ENCODE measurements around the gene BPIFB1. TPM values are rescaled to one million over a fixed set of nuclear protein-coding genes. Genes with fewer than 3 reads are reported as not detected.

BPIFB1 gene
- total and polyA plus RNA-seq, 4 donors: 0.05 to 0.13 TPM; not detected in 2

DNA sequence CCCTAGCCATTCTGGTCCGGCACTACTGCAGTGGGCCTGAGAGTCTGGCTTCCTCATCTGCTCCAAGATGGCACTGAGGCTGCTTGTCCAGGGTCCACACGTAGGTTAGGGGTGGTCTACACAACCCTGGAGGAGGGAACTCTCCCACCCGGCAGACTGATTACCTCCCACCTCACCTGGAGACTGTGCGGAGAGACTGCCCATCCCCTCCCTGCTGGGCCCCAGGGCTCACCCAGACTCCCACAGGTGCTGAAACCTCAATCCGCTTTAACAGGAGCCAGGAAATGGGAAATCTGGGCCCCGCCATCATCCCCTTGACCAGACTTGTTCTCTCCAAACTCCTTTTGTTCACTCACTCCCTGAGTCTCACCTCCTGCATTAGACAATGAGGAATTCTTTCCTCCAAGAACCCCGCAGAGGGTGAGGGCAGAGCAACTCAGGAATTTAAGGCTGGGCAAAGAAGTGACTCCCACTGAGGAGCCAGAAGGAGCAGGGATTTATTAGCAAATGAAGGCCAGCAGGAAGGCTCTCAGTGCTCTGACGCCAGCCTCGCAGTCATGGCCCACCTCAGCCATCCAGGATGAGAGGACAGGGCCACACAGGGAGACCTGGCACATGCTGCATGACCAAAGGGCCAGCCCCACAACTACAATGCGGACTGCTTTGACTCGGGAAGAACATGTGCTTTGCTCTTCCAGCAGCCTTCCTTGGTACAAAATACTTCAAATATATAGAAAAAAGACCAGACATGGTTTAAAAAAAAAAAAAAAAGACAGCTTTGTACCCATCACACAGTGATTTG, 65.3 kb downstream of the BPIFB1 start:
- Histone ChIP-seq H3K9me3 (ENCODE audit: control insufficient read depth, low read length) (no peaks in the 10 kb centered on the region), H3K4me3 (ENCODE audit: low read length in 2 of 2) (no peak overlapping the region), H3K4me1 (ENCODE audit: control insufficient read depth in 1 of 2, insufficient read depth in 2 of 2, low read length in 2 of 2) (no peaks in the 10 kb centered on the region), H3K27me3 (ENCODE audit: control insufficient read depth in 1 of 2, insufficient read depth in 2 of 2, low read length in 1 of 2) (no peaks in the 10 kb centered on the region), H3K27ac (ENCODE audit: low read depth in 1 of 2, low read length in 2 of 2) (no peak overlapping the region), H3K36me3 (ENCODE audit: control insufficient read depth in 1 of 2, insufficient read depth in 2 of 2, low read length in 1 of 2) (peaks cover 0 to under 1% of the 10 kb centered on the region in 2 donors)
- 87 to 89% methylated on average over 11 of the region's 11 CpGs for WGBS, 2 donors
- peak; percentile 28 to 64 for DNase-seq
- intact Hi-C loops (cut with DNase I): no loop called here
- no peak for ATAC-seq (ENCODE audit: low FRiP score)

DNA sequence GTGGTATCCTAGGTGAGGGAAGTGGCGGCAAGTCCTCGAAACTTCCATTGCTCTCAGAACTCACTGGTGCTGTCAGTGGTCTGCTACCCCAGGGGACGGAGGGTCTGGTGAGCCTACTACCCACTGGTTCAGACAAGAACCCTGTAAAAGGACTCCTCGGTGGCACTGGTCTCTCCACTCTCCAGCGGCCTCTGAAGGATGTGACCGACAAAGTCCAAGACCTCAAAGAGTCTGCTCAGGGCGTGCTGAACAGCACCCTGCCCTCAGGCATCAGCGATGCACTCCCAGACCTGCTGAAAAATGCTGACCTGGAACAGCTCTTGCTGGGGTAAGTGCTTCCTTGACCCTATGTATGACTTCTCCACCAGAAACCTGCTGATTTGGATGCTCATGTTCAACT, 66.5 kb downstream of the BPIFB1 start:
- Histone ChIP-seq H3K36me3 (ENCODE audit: control insufficient read depth in 1 of 2, insufficient read depth in 2 of 2, low read length in 1 of 2) (peaks cover 0 to 3% of the 10 kb centered on the region in 2 donors), H3K4me1 (ENCODE audit: control insufficient read depth in 1 of 2, insufficient read depth in 2 of 2, low read length in 2 of 2) (no peaks in the 10 kb centered on the region), H3K27me3 (ENCODE audit: control insufficient read depth in 1 of 2, insufficient read depth in 2 of 2, low read length in 1 of 2) (no peaks in the 10 kb centered on the region), H3K4me3 (ENCODE audit: low read length in 2 of 2) (no peak overlapping the region), H3K9me3 (ENCODE audit: control insufficient read depth, low read length) (no peaks in the 10 kb centered on the region), H3K27ac (ENCODE audit: low read depth in 1 of 2, low read length in 2 of 2) (no peak overlapping the region)
- intact Hi-C loops (cut with DNase I): no loop called here
- 95 to 96% methylated on average over 8 of the region's 8 CpGs for WGBS, 2 donors
- DNase-seq (peak in 1 of 2 donors; percentile 34), ATAC-seq (ENCODE audit: low FRiP score) (no peak)

DNA sequence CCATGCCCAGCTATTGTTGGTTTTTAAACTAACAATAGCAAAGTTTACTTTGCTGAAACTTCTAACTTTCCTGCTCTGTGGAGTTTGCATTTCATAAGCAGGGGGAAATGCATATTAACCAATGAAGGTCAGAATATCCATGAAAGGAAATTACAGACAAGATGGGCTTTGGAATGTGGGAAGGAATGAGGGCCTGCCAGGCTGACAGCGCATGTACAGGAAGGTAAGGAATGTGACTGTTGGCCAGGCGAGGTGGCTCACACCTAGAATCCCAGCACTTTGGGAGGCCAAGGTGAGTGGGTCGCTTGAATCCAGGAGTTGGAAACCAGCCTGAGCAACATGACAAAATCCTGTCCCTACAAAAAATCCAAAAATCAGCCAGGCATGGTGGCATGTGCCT, 68.7 kb downstream of the BPIFB1 start:
- ATAC-seq (ENCODE audit: low FRiP score) (no peak), DNase-seq (peak in 1 of 2 donors; percentile 12)
- H3K9me3 ChIP-seq (ENCODE audit: control insufficient read depth, low read length): no peaks in the 10 kb centered on the region
- H3K36me3 ChIP-seq (ENCODE audit: control insufficient read depth in 1 of 2, insufficient read depth in 2 of 2, low read length in 1 of 2): peaks cover 0 to 4% of the 10 kb centered on the region in 2 donors
- WGBS, 2 donors: 70 to 85% methylated on average over 3 of the region's 3 CpGs
- H3K27ac ChIP-seq (ENCODE audit: low read depth in 1 of 2, low read length in 2 of 2): no peak overlapping the region
- intact Hi-C loops (cut with DNase I): no loop called here
- no peaks in the 10 kb centered on the region for H3K27me3 ChIP-seq (ENCODE audit: control insufficient read depth in 1 of 2, insufficient read depth in 2 of 2, low read length in 1 of 2)
- H3K4me1 ChIP-seq (ENCODE audit: control insufficient read depth in 1 of 2, insufficient read depth in 2 of 2, low read length in 2 of 2): no peaks in the 10 kb centered on the region
- H3K4me3 ChIP-seq (ENCODE audit: low read length in 2 of 2): no peak overlapping the region

DNA sequence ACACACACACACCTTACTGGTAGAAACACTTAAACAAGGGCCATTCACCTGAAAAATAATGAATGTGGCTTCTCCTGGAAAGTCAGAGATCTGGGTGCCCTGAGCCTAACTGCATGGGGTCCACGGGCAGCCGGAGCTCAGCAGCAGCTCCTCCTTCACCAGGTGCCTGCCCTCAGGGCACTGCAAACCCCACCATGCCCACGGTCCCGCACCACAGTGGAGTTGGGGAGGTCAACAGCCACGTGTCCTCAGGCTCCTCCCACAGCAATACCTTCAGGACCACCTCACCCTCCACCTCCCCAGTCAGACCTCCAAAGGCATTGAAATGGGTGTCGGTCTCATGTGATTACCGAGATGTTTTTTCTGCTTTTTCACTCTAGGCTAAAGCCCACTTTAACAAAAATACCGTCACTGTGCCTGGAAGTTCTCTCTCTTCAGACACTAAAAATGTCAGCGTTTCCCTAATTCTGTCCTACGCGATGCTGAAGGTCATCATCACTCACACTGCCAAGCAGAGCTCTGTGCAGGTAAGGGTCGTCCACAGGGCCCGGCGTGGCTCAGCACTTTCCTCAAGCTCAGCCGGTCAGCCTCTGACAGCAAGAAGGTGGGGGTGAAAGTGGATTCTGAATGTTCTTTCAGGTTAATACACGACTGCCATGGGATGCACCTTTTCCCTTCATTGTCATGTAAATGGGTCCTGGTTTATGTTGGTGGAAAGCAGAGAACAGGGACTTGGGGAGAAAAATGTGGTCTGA, 69.4 kb downstream of the BPIFB1 start:
- DNase-seq (peak in 1 of 2 donors; percentile 61), ATAC-seq (ENCODE audit: low FRiP score) (no peak)
- WGBS, 2 donors: 77 to 81% methylated on average over 16 of the region's 16 CpGs
- Histone ChIP-seq H3K36me3 (ENCODE audit: control insufficient read depth in 1 of 2, insufficient read depth in 2 of 2, low read length in 1 of 2) (peaks cover 3 to 4% of the 10 kb centered on the region in 2 donors), H3K4me3 (ENCODE audit: low read length in 2 of 2) (no peak overlapping the region), H3K27ac (ENCODE audit: low read depth in 1 of 2, low read length in 2 of 2) (no peak overlapping the region), H3K9me3 (ENCODE audit: control insufficient read depth, low read length) (no peaks in the 10 kb centered on the region), H3K4me1 (ENCODE audit: control insufficient read depth in 1 of 2, insufficient read depth in 2 of 2, low read length in 2 of 2) (no peaks in the 10 kb centered on the region), H3K27me3 (ENCODE audit: control insufficient read depth in 1 of 2, insufficient read depth in 2 of 2, low read length in 1 of 2) (no peaks in the 10 kb centered on the region)
- intact Hi-C loops (cut with DNase I): no loop called here

DNA sequence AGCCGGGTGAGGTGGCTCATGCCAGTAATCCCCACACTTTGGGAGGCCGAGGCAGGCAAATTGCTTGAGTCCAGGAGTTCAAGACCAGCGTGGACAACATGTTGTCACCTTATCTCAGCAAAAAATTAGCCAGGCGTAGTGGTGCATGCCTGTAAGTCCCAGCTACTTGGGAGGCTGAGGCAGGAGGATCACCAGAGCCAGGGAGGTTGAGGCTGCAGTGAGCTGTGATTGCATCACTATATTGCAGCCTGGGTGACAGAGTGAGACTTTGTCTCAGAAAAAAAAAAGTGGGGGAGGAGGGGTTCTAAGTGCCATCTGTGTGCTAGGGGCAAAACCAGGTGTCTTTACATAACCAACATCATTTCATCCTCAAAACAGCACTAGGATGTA, 70.0 kb downstream of the BPIFB1 start:
- intact Hi-C loops (cut with DNase I): no loop called here
- ATAC-seq (ENCODE audit: low FRiP score) (no peak), DNase-seq (peak in 1 of 2 donors; percentile 50)
- H3K27ac ChIP-seq (ENCODE audit: low read depth in 1 of 2, low read length in 2 of 2): no peak overlapping the region
- no peaks in the 10 kb centered on the region for H3K9me3 ChIP-seq (ENCODE audit: control insufficient read depth, low read length)
- no peaks in the 10 kb centered on the region for H3K27me3 ChIP-seq (ENCODE audit: control insufficient read depth in 1 of 2, insufficient read depth in 2 of 2, low read length in 1 of 2)
- no peaks in the 10 kb centered on the region for H3K4me1 ChIP-seq (ENCODE audit: control insufficient read depth in 1 of 2, insufficient read depth in 2 of 2, low read length in 2 of 2)
- WGBS, 2 donors: 88% methylated on average over 4 of the region's 4 CpGs
- no peak overlapping the region for H3K4me3 ChIP-seq (ENCODE audit: low read length in 2 of 2)
- peaks cover 3 to 4% of the 10 kb centered on the region in 2 donors for H3K36me3 ChIP-seq (ENCODE audit: control insufficient read depth in 1 of 2, insufficient read depth in 2 of 2, low read length in 1 of 2)

Other genes starting within 250 kb of the BPIFB1 start
- gene BPIFB3, start 229.3 kb upstream of the BPIFB1 start, total RNA-seq: not detected
- not detected for gene BPIFB3, start 229.3 kb upstream of the BPIFB1 start, polyA plus RNA-seq
- not detected for gene BPIFB4, start 203.6 kb upstream of the BPIFB1 start, total RNA-seq
- not detected for gene BPIFB4, start 203.6 kb upstream of the BPIFB1 start, polyA plus RNA-seq
- gene BPIFA2, start 115.1 kb upstream of the BPIFB1 start, total RNA-seq: not detected
- not detected for gene BPIFA2, start 115.1 kb upstream of the BPIFB1 start, polyA plus RNA-seq
- not detected for gene BPIFA3, start 65.9 kb upstream of the BPIFB1 start, total RNA-seq
- not detected for gene BPIFA3, start 65.9 kb upstream of the BPIFB1 start, polyA plus RNA-seq
- not detected for gene BPIFA1, start 47.2 kb upstream of the BPIFB1 start, total RNA-seq
- gene BPIFA1, start 47.2 kb upstream of the BPIFB1 start, polyA plus RNA-seq: not detected
- 10 to 100 TPM; 23.4 to 23.9 TPM for gene CDK5RAP1, start 118.3 kb downstream of the BPIFB1 start, total RNA-seq
- 10 to 100 TPM; 16.8 to 65.7 TPM for gene CDK5RAP1, start 118.3 kb downstream of the BPIFB1 start, polyA plus RNA-seq
- gene SNTA1, start 160.5 kb downstream of the BPIFB1 start, total RNA-seq: 10 to 100 TPM; 37.5 to 43.2 TPM
- gene SNTA1, start 160.5 kb downstream of the BPIFB1 start, polyA plus RNA-seq: 10 to 100 TPM; 46.3 to 61.4 TPM
- gene CBFA2T2, start 206.9 kb downstream of the BPIFB1 start, total RNA-seq: 10 to 100 TPM; 15.7 to 20.2 TPM
- 1 to 10 TPM; 2.1 to 8.2 TPM for gene CBFA2T2, start 206.9 kb downstream of the BPIFB1 start, polyA plus RNA-seq

Measured in aorta (tissue), 5 donors.